Endothelial cell of umbilical vein (primary cell): ENCODE results near the gene CNDP1. TPM values are rescaled to one million over a fixed set of nuclear protein-coding genes. Genes with fewer than 3 reads are reported as not detected.

ENCODE experiments used
- BruUV-seq: library from RNA; stranded (reverse); fragments of 400-500 nt; replicated peaks from 2 replicates; lab custom pipeline; 2021; lab: Mats Ljungman, UMichigan
- CTCF ChIA-PET: fragments of 300-600, 350-600 bp; sonication (Branson Sonifier 250); formaldehyde crosslinking; loops from one replicate; lab custom pipeline; 2021; ENCODE audit warnings: antibody characterized with exemption, inconsistent platforms; lab: Charles Lee
- POLR2A ChIA-PET: fragments of 300-600, 350-600 bp; sonication (Branson Sonifier 250); formaldehyde crosslinking; loops from one replicate; lab custom pipeline; 2021; ENCODE audit warnings: antibody characterized with exemption, inconsistent platforms; lab: Charles Lee
- DNase-seq: peaks from one replicate; pipeline ENCODE4 v3.0.0-alpha.2; 2011; ENCODE audit warnings: low read depth, low spot score
- FAIRE-seq: peaks from 2 replicates; lab custom pipeline; 2011; peaks lifted over from hg19 to GRCh38; lab: Jason Lieb, UNC
- H2AFZ ChIP-seq: 2 replicates; pipeline ENCODE4 v1.6.0; 2012; ENCODE audit warnings: low read depth, low read length, control low read depth, inconsistent platforms
- H3K27ac ChIP-seq: 2 replicates; pipeline ENCODE4 v1.5.1; 2011; ENCODE audit warnings: low read depth, mild to moderate bottlenecking, control low read depth, low read length, moderate library complexity; ENCODE audit not compliant: insufficient read depth
- H3K27me3 ChIP-seq, 2 experiments: 2 replicates each; pipeline versions ENCODE4 v1.6.0 to v1.6.1; 2011; ENCODE audit warnings: low read length in 2 of 2, mixed read lengths in 1 of 2; ENCODE audit not compliant: control insufficient read depth in 2 of 2, insufficient read depth in 2 of 2
- H3K36me3 ChIP-seq, 2 experiments: 2 replicates in 1 of 2; 3 replicates in 1 of 2; pipeline ENCODE4 v1.5.1; 2011; ENCODE audit warnings: low read length in 2 of 2, mild to moderate bottlenecking in 1 of 2, moderate library complexity in 1 of 2; ENCODE audit not compliant: control insufficient read depth in 2 of 2, insufficient read depth in 2 of 2; ENCODE audit errors: extremely low read depth in 1 of 2
- H3K4me1 ChIP-seq: 3 replicates; pipeline ENCODE4 v1.5.1; 2011; ENCODE audit warnings: mild to moderate bottlenecking, low read length; ENCODE audit not compliant: control insufficient read depth, insufficient read depth; ENCODE audit errors: extremely low read depth
- H3K4me2 ChIP-seq: 2 replicates; pipeline ENCODE4 v1.6.1; 2011; ENCODE audit warnings: low read length, control low read depth, mixed read lengths; ENCODE audit not compliant: insufficient read depth
- H3K4me3 ChIP-seq, 3 experiments: fragments of 200-600 bp in 1 of 3; sonication (generic), shearing (Covaris generic) in 1 of 3; replicated peaks in 1 of 3; 2 replicates each; pipeline ENCODE4 v1.5.1; 2011 to 2016; ENCODE audit warnings: control low read depth in 3 of 3, low read length in 3 of 3, mild to moderate bottlenecking in 2 of 3, inconsistent platforms in 1 of 3, low read depth in 1 of 3, moderate library complexity in 1 of 3; ENCODE audit not compliant: insufficient read depth in 1 of 3
- H3K79me2 ChIP-seq: 2 replicates; pipeline ENCODE4 v1.6.0; 2012; ENCODE audit warnings: low read length, inconsistent platforms; ENCODE audit not compliant: control insufficient read depth, insufficient read depth
- H3K9ac ChIP-seq: replicated peaks from 2 replicates; pipeline ENCODE3; 2011; ENCODE audit warnings: low read length, control low read depth; ENCODE audit not compliant: insufficient read depth; ENCODE audit errors: extremely low read depth
- H3K9me1 ChIP-seq: replicated peaks from 3 replicates; pipeline ENCODE4 v1.6.0; 2011; ENCODE audit warnings: mild to moderate bottlenecking, low read length; ENCODE audit not compliant: control insufficient read depth, insufficient read depth; ENCODE audit errors: extremely low read depth
- H3K9me3 ChIP-seq: replicated peaks from 2 replicates; pipeline ENCODE4 v1.5.1; 2012; ENCODE audit warnings: low read length, inconsistent platforms; ENCODE audit not compliant: control insufficient read depth, insufficient read depth
- H4K20me1 ChIP-seq: replicated peaks from 2 replicates; pipeline ENCODE3; 2011; ENCODE audit warnings: mild to moderate bottlenecking, low read length; ENCODE audit not compliant: control insufficient read depth, insufficient read depth; ENCODE audit errors: extremely low read depth
- EZH2 ChIP-seq: IDR thresholded peaks from 2 replicates; pipeline ENCODE4 v1.6.1; 2012; ENCODE audit warnings: borderline replicate concordance, low read depth, mild to moderate bottlenecking, moderate library complexity, low read length, inconsistent platforms; ENCODE audit not compliant: severe bottlenecking
- FOS ChIP-seq: IDR thresholded peaks from 2 replicates; pipeline ENCODE4 v1.6.1; 2011; ENCODE audit warnings: mild to moderate bottlenecking, low read length, moderate library complexity, borderline replicate concordance; ENCODE audit not compliant: insufficient read depth
- GATA2 ChIP-seq: IDR thresholded peaks from 2 replicates; pipeline ENCODE4 v1.7.0; 2011; ENCODE audit warnings: low read depth, mild to moderate bottlenecking, moderate library complexity, mixed read lengths, low read length; ENCODE audit not compliant: insufficient read length, insufficient read depth
- JUN ChIP-seq: IDR thresholded peaks from 2 replicates; pipeline ENCODE4 v1.6.1; 2011; ENCODE audit warnings: borderline replicate concordance, low read depth; ENCODE audit not compliant: insufficient read length, insufficient read depth
- MAX ChIP-seq: IDR thresholded peaks from 2 replicates; pipeline ENCODE4 v1.6.1; 2011; ENCODE audit not compliant: insufficient read depth, insufficient read length
- MYC ChIP-seq: IDR thresholded peaks from one replicate; pipeline ENCODE4 v1.6.1; 2011; ENCODE audit warnings: mild to moderate bottlenecking, low read depth, low read length
- POLR2A ChIP-seq: IDR thresholded peaks from 2 replicates; pipeline ENCODE4 v1.6.1; 2012; ENCODE audit warnings: low read depth, mild to moderate bottlenecking, control low read depth, low read length
- POLR2AphosphoS5 ChIP-seq: IDR thresholded peaks from 2 replicates; pipeline ENCODE4 v1.6.1; 2012; ENCODE audit warnings: low read depth, mild to moderate bottlenecking, control low read depth, low read length, moderate library complexity; ENCODE audit not compliant: insufficient read depth
- dilution Hi-C: fragments of 300-500 bp; cut with MboI; formaldehyde crosslinking; loops from one replicate; pipeline ENCODE4 v1.15.0; 2019; ENCODE audit warnings: low sequenced_read_pairs; ENCODE audit not compliant: extremely low pct_ligation_motif_present
- intact Hi-C: fragments of 100-400 bp; cut with micrococcal nuclease; formaldehyde crosslinking; loops from one replicate; pipeline ENCODE4 v1.10.0; 2022
- polyA plus RNA-seq, 4 experiments: library from polyadenylated mRNA; depleted of rRNA in 3 of 4; stranded (reverse) in 3 of 4; unstranded in 1 of 4; fragments of >200 nt; gene quantifications; 2 replicates each; pipeline versions ENCODE4 v1.2.1 to v1.2.3, GENCODE V29; 2011 to 2012; ENCODE audit warnings: missing spikeins in 1 of 4
- total RNA-seq: library from RNA; stranded (reverse); gene quantifications from 2 replicates; pipeline ENCODE4 v1.2.3, GENCODE V29; 2021
- TF ChIP-seq, protein P1 (sequence below), 2 donors: IDR thresholded peaks; 1 replicate in 1 of 2; 2 replicates in 1 of 2; pipeline ENCODE4 v1.5.1; 2011; ENCODE audit warnings: low read length in 2 of 2, mild to moderate bottlenecking in 2 of 2, moderate library complexity in 2 of 2, control low read depth in 1 of 2, inconsistent platforms in 1 of 2, low read depth in 1 of 2; ENCODE audit not compliant: insufficient read depth in 1 of 2; ENCODE audit errors: extremely low read depth in 1 of 2

The CNDP1 gene
- total and polyA plus RNA-seq, 2 donors (not counting 3 experiments of a cell fraction or from before 2014, with no cell fraction given): not detected

- CTCF ChIA-PET: interaction anchor here (1.1 kb wide), 1 partner anchor 33 kb away, joined by 3 read pairs; no protein-coding TSS in a partner anchor
- H2AFZ ChIP-seq: no peak overlapping the region
- H3K9ac ChIP-seq: no peak overlapping the region
- no TSS peak for BruUV-seq
- H3K27me3 ChIP-seq: no peaks in the 10 kb centered on the region
- no peak overlapping the region for H3K27ac ChIP-seq
- H3K79me2 ChIP-seq: no peaks in the 10 kb centered on the region
- no peaks in the 10 kb centered on the region for H3K9me3 ChIP-seq
- no peaks in the 10 kb centered on the region for H4K20me1 ChIP-seq
- TF ChIP-seq MAX (no peak), JUN (no peak), POLR2A (no peak), EZH2 (no peak), FOS (no peak), MYC (no peak), POLR2AphosphoS5 (no peak), GATA2 (no peak)
- TF ChIP-seq, protein P1, sequence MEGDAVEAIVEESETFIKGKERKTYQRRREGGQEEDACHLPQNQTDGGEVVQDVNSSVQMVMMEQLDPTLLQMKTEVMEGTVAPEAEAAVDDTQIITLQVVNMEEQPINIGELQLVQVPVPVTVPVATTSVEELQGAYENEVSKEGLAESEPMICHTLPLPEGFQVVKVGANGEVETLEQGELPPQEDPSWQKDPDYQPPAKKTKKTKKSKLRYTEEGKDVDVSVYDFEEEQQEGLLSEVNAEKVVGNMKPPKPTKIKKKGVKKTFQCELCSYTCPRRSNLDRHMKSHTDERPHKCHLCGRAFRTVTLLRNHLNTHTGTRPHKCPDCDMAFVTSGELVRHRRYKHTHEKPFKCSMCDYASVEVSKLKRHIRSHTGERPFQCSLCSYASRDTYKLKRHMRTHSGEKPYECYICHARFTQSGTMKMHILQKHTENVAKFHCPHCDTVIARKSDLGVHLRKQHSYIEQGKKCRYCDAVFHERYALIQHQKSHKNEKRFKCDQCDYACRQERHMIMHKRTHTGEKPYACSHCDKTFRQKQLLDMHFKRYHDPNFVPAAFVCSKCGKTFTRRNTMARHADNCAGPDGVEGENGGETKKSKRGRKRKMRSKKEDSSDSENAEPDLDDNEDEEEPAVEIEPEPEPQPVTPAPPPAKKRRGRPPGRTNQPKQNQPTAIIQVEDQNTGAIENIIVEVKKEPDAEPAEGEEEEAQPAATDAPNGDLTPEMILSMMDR (IDR thresholded peaks at IDR 0.05; ENCODE audit: extremely low read depth in 1 of 2, insufficient read depth in 1 of 2, low read depth in 1 of 2, low read length in 2 of 2): no peak
- peaks cover 2 to 38% of the 10 kb centered on the region in 2 experiments for H3K36me3 ChIP-seq
- no peaks in the 10 kb centered on the region for H3K4me1 ChIP-seq
- no peaks in the 10 kb centered on the region for H3K9me1 ChIP-seq
- H3K4me2 ChIP-seq: no peak overlapping the region
- dilution Hi-C loops (no loop called here), intact Hi-C loops (no loop called here)
- FAIRE-seq: no peak
- no peak for DNase-seq
- POLR2A ChIA-PET: no interaction called here
- H3K4me3 ChIP-seq: no peak overlapping the region
Measured at GRCh38 chr18:74518456-74519295, 15.6 kb upstream of the CNDP1 start.
